NT2/D1 (cell line): Measurements from ENCODE around the gene RERE.

Experiments used
- YY1 ChIP-seq: IDR thresholded peaks from 2 replicates; pipeline ENCODE4 v1.6.1; 2011; ENCODE audit not compliant: insufficient read length, insufficient read depth
- ZNF274 ChIP-seq: IDR thresholded peaks from 2 replicates; pipeline ENCODE4 v1.6.1; 2011; ENCODE audit warnings: mild to moderate bottlenecking, low read depth, low read length

DNA sequence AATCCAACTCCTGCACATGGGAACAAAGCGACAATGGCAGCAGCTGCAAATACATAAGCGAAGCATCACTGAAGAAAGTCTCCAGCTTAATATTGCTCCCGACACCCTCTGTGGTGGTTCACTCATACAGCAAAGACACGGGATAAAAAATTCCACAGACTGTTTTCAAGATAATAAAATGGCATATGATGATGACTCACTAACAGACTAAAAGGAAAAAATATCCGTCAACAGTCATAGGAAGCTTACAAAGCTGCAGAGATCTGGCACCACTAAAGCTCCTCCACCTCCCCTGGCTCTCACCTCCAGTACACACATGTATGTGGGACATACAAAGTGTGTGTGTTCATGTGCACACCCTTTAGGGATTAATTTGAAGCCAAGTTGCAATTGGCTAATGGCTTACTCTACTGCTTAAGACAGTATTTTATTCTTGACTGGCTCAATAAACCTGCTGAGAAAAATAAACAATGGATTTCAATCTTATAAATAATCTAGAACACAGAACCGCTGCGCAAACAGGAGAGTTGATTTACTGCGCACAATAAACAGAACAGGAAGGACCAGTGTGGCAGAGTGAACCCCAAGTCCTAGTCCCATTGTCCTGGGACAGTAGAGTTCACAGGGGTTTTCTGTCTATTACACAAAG, 405.1 kb downstream of the RERE start:
- TF ChIP-seq YY1, result no peak
- no peak for TF ChIP-seq ZNF274
